Erythroblast (primary cell): ENCODE data around the gene HINT2.

ENCODE experiments used
- DNase-seq, 2 experiments: peaks; one replicate each; lab custom pipeline; 2025; lab: John Stamatoyannopoulos, UW
- GATA1 ChIP-seq: IDR thresholded peaks from 2 replicates; pipeline ENCODE4 v1.6.1; 2011; ENCODE audit warnings: low read depth, mild to moderate bottlenecking, control low read depth, low read length, moderate library complexity
- POLR2A ChIP-seq: IDR thresholded peaks from 2 replicates; pipeline ENCODE4 v1.6.1; 2011; ENCODE audit warnings: mild to moderate bottlenecking, low read length

The HINT2 gene

DNA sequence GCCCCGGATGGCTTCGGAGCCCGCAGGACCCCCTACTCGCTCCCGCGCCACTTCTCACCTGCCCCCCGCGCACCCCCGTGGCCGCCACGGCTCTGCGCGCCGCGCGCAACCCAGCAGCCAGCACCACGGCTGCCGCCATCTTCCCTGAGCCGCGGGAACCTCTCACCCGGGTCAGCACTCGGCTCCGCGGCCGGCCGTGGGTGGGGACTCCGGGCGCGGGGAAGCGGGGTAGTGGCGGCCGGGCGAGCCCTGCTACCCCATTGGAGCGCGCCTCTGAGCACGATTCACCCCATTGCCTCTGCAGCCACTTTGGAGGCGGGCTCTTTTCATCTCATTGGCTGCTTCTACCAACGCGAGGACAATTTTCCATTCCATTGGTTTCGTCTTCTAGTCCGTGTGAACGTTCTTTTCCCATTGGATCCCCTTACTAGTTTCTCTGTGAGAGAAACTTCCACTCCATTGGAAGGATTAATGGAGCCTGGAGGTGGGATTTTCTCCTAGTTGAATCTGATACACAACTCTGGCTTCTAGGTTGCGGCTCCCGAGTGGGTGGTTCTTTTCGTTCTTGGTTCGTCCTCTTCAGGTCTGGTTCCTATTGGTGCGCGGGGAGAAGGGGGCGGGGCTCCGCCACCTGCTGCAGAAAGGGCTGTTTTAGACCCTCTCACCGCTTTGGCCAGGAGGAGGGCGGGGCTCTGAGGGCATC, at the start of gene HINT2:
Gene HINT2 (minus strand): TSS at position 202 of the 703 bp plus-strand sequence. CDS start 63 bp downstream, at position 139.
- peak; percentile 97 to 98 for DNase-seq
- TF ChIP-seq GATA1 (no peak), POLR2A (peak; percentile 88)

DNA sequence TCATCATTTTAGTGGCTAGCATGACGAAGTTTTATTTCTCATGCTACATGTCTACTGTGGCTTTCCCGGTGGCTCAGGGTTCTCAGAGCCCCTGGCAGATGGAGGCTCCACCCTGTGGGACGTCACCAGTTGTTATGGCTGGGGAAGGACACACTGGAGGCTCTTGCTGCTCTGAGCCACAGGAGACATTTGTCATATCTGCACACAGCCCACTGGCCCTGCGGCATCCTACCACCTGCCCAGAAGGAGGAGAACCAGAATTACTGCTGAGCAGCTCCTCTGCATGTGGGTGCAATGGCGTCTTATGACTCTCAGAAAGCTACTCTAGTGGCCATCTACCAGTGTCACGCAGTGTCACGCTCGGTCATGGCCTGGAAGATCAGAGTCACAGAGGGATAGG, 48.7 kb upstream of the HINT2 start:
- no peak for DNase-seq
- TF ChIP-seq GATA1 (no peak), POLR2A (no peak)

DNA sequence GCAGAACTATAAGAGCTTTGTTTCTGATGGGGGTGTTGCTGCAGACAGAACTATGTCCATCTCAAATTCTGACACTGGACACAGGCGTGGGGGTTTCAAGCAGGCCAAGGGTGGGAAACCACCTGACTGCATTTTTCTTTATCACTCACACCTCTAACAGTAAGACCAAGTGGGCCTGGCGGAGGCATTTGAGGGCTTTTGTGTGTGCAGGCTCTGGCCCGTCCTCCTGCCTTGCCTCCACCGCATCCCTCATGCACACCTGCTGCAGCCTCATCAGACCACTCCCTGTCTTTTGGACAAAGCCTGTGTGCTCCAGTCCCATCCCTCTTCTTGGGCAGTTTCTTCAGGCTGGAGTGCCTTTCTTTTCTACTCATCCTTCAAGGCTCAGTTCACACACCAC, 47.5 kb upstream of the HINT2 start:
- no peak for DNase-seq
- no peak for TF ChIP-seq GATA1
- no peak for TF ChIP-seq POLR2A

DNA sequence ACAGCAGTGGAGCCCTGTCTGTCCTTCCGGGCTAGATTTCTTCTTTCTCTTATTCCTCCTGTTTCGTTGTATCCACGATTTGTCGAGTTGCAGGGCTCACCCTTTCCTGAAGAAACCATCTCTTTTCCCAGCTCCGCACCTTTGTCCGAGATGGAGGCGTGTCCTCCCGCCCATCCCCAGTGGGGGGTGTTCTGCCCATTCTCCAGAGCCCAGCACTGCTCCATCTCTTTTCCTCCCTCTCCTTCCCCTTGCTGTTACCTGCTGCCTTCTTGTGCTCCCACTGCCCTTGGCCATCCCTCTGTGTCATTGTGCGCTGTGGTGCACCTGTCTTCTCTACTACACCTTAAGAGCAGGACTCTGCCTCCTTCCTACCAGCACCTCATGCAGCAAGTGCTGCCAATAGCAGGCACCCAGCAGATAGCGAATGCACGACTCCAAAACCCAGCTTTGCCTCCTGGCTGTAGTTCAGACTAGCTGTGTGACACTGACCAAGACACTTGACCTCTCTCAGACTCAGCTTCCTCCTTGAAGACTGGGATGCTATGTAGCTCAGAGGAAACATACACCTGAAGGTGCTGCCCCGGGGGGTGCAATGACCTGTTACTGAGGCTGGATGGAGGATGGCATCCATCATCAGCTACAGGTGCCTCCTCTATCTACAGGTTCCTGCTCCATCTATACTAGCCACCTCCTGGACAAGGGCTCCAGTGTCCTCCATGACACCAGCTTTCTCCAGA, 46.5 kb upstream of the HINT2 start:
- TF ChIP-seq GATA1 (no peak), POLR2A (no peak)
- DNase-seq = no peak

DNA sequence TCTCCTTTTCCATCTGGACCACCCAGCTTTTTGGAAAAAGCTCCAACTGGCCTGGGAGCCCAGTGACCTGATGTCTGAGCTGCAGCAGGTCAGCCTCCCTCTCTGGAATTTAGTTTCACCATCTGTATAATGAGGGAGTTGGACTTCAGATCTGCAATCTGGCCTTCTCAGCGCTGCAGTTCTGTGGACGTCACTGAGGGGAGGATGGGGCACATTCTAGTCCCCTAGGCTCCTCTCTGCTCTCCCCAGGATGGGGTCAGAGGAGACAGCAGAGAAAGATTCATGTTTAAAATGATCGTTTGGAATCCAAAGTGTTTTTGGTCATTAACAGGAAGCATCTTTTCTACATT, 45.1 kb upstream of the HINT2 start:
- TF ChIP-seq GATA1 (no peak), POLR2A (no peak)
- DNase-seq = no peak

DNA sequence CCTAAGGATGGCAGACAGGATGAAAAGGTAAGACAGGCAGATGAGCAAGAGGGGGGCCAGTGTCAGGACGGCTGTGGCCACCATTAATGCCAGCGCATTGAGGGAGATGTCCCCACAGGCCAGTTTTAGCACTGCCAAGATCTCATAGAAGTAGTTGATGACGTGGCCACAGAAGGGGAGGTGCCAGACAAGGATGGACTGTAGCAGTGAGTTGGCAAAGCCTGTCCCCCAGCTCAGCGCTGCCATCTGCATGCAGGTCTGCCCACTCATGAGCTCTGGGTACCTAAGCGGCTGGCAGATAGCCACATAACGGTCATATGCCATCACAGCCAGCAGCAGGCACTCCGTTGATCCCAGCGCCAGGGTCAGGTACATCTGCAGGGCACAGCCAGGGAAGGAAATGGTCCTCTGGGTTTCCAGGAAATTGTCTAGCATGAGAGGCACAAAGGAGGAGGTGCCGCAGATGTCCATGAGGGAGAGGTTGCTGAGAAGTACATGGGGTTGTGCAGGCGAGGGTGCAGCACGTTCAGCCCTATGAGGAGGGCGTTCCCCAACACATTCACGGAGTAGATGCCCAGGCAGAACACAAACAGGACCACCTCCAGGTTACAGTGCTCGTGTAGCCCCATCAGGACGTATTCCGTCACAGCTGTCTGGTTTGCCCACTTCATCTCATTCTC, 44.6 kb upstream of the HINT2 start:
- TF ChIP-seq POLR2A = no peak
- no peak for TF ChIP-seq GATA1

DNA sequence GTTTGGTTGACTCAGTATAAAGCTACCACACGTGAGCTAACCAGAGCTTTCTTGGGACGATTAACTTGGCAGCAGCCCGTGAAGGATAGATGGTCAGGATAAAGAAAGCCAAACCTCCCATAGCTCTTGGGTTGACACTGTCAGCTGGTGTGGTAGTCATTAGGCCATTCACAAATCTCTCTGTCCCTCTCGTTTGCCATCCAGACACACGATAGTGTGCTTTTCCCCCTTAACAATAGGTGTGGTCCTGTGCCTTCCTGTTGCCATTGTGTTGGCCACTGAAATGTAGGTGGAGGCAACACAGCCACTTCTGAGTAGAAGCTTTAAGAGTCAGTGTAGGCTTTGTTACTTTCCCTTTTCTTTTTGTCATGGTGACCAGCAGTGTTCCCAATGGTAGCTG, 43.6 kb upstream of the HINT2 start:
- DNase-seq = no peak
- TF ChIP-seq GATA1 (no peak), POLR2A (no peak)

More for the DNA sequence above, 44.6 kb upstream of the HINT2 start:
- DNase-seq = peak; percentile 16 to 22

DNA sequence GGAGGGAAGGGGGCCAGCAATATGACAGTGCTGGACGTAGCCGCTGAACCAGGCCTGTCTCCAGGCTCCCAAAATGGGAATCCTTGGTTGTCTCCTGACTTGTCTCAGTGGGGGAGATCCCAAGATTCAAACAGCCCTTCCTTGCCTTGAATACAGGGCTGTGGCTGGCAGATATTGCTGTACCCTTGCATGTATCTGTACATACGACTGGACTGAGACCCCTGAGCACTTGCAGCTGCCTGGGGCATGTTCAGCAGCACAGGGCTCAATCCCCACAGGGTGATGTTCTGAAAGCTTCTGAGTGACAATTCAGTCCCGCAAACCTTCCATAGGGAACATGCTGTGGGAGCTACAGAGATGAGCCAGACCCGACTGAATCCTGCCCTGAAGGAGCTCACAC, 42.0 kb upstream of the HINT2 start:
- no peak for DNase-seq
- no peak for TF ChIP-seq POLR2A
- TF ChIP-seq GATA1 = no peak

DNA sequence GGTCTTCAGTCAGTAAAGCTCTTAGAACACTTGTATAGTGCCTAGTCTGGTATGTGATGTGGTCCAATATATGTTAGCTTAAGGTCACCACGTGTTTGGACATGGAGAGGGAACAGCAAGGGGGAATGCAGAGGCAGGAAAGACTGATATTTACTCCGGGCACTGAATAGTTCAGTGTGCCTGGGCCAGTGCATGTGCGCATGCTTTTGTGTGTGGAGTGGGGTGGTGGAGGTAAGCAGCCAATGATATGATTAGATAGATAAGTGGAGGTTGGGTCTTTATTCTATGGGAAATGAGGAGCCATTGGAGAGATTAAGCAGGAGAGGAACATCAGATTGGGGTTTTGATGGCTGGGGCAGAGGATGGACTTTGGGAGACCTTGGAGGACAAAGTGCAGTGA, 41.4 kb upstream of the HINT2 start:
- TF ChIP-seq POLR2A (no peak), GATA1 (no peak)
- no peak for DNase-seq

DNA sequence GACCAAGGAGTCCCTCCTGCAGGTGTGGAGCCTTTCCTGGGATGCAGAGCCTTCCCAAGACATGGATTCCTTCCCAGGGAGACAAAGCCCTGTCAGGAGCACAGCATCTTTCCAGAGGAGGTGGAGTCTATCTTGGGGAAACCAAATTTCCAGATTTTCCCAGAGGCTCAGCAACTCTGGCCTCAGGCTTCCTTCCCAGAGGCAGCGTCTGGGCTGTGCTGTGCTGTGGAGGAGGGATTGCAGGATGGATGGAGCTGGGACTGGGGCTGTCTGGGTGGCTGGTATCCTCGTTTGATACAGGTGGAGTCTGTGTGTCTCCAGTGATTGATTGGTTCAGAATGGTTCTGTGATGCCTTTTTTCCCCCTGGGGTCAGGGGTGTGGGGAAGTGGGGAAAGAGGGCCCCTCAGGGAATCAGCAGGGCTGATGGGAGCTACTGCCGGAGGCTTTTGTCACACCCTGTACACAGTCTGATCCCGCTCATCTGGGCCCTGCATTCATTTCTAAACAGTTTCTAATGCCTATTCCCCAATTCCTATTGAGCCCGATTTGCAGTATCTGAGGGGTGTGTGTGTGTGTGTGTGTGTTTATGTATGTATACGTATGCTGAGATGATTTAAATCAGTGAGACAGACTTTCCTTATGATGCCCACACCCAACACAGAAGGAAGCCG, 39.4 kb upstream of the HINT2 start:
- TF ChIP-seq GATA1 (no peak), POLR2A (no peak)
- DNase-seq = no peak

DNA sequence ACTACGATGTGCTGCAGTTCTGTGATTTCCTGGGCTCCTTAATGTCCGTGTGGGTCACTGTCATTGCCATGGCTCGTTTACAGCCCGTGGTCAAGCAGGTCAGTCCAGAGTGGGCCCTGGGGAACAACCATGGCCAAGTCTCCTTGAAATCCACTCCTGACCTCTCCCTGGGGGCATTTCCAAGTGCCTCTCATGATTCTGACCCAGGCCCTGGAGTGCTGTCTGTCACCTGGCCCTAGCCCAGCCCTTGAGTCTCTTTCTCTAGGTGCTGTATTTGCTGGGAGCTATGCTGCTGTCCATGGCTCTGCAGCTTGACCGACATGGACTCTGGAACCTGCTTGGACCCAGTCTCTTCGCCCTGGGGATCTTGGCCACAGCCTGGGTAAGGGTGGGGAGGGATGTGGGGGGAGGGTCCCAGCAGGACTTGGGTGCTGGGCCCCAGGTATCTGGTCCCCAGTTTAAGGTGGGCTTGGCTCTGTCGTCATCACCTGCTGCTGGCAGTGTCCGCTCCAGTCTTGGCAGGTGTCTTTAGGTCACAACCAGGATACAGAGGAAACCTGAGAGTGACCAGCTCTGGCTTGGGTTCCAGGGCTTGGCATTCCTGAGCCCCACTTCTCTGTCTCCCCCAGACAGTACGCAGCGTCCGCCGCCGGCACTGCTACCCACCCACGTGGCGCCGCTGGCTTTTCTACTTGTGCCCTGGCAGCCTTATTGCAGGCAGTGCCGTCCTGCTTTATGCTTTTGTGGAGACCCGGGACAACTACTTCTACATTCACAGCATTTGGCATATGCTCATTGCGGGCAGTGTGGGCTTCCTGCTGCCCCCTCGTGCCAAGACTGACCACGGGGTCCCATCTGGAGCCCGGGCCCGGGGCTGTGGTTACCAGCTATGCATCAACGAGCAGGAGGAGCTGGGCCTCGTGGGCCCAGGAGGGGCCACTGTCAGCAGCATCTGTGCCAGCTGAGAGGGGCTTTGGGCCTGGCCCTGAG, 38.3 kb upstream of the HINT2 start:
- no peak for DNase-seq

DNA sequence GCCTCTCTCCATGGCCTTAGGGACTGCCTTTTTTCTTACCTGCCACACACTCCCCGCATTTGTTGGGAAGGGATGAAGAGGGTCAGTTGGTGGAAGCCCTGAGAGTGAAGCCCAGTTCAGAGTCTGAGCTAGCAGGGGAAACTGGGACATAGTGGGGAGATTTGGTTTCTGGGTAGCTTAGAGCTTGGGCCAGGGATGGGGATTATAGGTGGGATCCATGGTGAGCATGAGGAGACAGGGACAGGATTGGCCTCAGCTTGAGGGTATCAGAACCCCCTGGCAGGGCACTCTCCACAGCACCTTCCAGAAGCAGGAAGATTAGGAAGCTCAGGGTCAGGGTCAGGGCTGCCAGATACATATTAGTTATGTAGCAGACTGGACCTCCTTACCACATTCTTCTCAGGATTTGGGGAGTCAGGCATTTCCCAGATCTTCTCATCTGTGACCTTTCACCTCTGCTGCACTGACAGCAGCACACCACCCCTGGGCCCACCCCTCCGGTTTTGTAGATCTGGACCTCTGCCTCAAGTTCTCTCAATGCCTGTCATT, 37.5 kb upstream of the HINT2 start:
- no peak for TF ChIP-seq POLR2A
- TF ChIP-seq GATA1 = no peak
- no peak for DNase-seq

More for the DNA sequence above, 38.3 kb upstream of the HINT2 start:
- TF ChIP-seq POLR2A (no peak), GATA1 (no peak)
